GM06990 (cell line): Measurements from ENCODE around the gene AGAP1.

Experiments used
- DNase-seq: peaks from one replicate; pipeline ENCODE4 v3.0.0-alpha.2; 2011; ENCODE audit not compliant: insufficient read length; ENCODE audit errors: extremely low read depth
- H3K27me3 ChIP-seq: replicated peaks from 2 replicates; pipeline ENCODE4 v1.6.0; 2011; ENCODE audit warnings: low read length; ENCODE audit not compliant: control insufficient read depth, insufficient read depth
- H3K36me3 ChIP-seq: 2 replicates; pipeline ENCODE4 v1.5.1; 2011; ENCODE audit warnings: low read length; ENCODE audit not compliant: control insufficient read depth, insufficient read depth
- H3K4me3 ChIP-seq: replicated peaks from 2 replicates; pipeline ENCODE4 v1.5.1; 2011; ENCODE audit warnings: low read depth, mild to moderate bottlenecking, control low read depth, low read length
- CTCF ChIP-seq: IDR thresholded peaks from 2 replicates; pipeline ENCODE4 v1.5.1; 2011; ENCODE audit warnings: low read length, control low read depth, mild to moderate bottlenecking, inconsistent platforms; ENCODE audit not compliant: insufficient read depth, poor library complexity, severe bottlenecking

AGAP1 gene

GRCh38 chr2:235534678-235535422 is 41.0 kb downstream of the AGAP1 start:
- no peak overlapping the region for H3K4me3 ChIP-seq
- no peak for DNase-seq
- no peaks in the 10 kb centered on the region for H3K36me3 ChIP-seq
- no peaks in the 10 kb centered on the region for H3K27me3 ChIP-seq
- no peak for TF ChIP-seq CTCF

DNA sequence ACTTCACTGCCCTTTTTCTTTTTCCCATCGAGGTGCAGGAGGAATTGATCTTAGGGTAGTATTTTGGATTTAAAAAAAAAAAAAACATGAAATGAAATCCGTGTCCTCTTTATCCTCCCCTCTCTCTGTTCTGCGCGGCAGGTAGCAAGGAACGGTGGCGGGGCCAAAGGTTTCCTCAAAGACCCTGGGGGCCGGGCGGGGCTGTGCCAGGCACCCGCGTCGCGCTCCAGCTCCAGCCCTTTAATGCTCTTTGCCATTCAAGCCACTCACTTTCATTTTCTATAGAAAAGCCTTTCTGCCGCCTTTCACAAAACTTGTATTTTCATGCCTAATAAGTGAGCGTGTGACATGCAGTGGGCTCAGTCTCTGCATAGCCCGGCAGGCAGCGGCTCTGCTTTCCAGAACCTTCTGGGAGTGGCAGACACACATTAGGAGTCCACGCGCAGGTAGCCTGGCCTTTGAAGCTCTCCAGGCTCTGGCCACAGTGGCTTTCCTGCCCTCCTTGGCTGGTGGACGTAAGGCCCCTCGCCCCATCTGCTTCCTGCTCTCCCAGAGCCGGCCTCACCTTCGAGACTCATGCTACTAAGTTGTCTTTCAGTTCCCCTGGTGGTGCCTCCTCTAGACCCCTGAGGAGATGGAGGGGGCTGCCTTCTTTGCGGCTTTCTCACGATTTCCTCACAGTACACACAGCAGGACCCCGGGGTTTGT is 41.7 kb downstream of the AGAP1 start:
- TF ChIP-seq CTCF, result no peak
- Histone ChIP-seq H3K4me3 (no peak overlapping the region), H3K27me3 (no peaks in the 10 kb centered on the region), H3K36me3 (no peaks in the 10 kb centered on the region)
- no peak for DNase-seq

- H3K4me3 ChIP-seq, result no peak overlapping the region
- no peak for TF ChIP-seq CTCF
- no peaks in the 10 kb centered on the region for H3K27me3 ChIP-seq
- DNase-seq, result no peak
- H3K36me3 ChIP-seq, result no peaks in the 10 kb centered on the region
These were observed 42.9 kb downstream of the AGAP1 start for GRCh38 chr2:235536711-235537110.

GRCh38 chr2:235537186-235537585 is 43.3 kb downstream of the AGAP1 start:
- no peak for DNase-seq
- no peak for TF ChIP-seq CTCF
- Histone ChIP-seq H3K36me3 (no peaks in the 10 kb centered on the region), H3K4me3 (no peak overlapping the region), H3K27me3 (no peaks in the 10 kb centered on the region)

- Histone ChIP-seq H3K27me3 (no peaks in the 10 kb centered on the region), H3K4me3 (no peak overlapping the region), H3K36me3 (no peaks in the 10 kb centered on the region)
- DNase-seq, result no peak
- TF ChIP-seq CTCF, result no peak
These were observed 43.7 kb downstream of the AGAP1 start for GRCh38 chr2:235537587-235537986.
